Endothelial cell of umbilical vein (primary cell): ENCODE results near the gene FTHL17.

Source experiments
- GATA2 ChIP-seq: IDR thresholded peaks from 2 replicates; pipeline ENCODE4 v1.7.0; 2011; ENCODE audit warnings: low read depth, mild to moderate bottlenecking, moderate library complexity, mixed read lengths, low read length; ENCODE audit not compliant: insufficient read length, insufficient read depth
- POLR2A ChIP-seq: IDR thresholded peaks from 2 replicates; pipeline ENCODE4 v1.6.1; 2012; ENCODE audit warnings: low read depth, mild to moderate bottlenecking, control low read depth, low read length

DNA sequence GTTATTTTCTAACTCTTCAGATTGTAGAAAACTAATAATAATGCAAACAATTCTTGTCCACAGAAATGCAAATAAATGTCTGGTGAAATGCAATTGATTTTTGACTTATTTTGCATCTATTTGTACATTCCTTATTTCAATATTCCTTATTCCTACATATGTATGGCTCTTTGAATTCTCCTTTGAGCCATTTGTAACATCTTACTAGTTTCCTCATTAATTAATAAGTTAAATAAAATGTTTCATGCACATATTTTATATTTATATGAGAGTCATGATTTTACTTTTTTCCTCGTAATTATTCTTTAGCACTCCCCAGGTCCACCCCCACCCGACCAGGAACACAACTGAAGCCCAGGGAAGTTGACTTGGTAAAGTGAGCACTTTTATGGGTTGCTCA, 2.7 kb upstream of the FTHL17 start:
- TF ChIP-seq GATA2 (no peak), POLR2A (no peak)
